Choroid plexus epithelial cell (primary cell): ENCODE data around the gene CGB5.
"Not testable (repeated sequence)": the region's sequence is repeated elsewhere in the genome, so short reads cannot be mapped to it uniquely, and the experiment has no call there.

Experiments used
- DNase-seq: peaks from one replicate; pipeline ENCODE4 v3.0.0-alpha.2; 2010; ENCODE audit warnings: low read depth
- H3K4me3 ChIP-seq: 2 replicates; pipeline ENCODE4 v1.5.1; 2011; ENCODE audit warnings: low read depth, mild to moderate bottlenecking, control low read depth, low read length, moderate library complexity
- CTCF ChIP-seq: conservative IDR thresholded peaks from 2 replicates; pipeline ENCODE4 v1.5.1; 2011; ENCODE audit warnings: low read depth, mild to moderate bottlenecking, control low read depth, inconsistent platforms, low read length, moderate library complexity

Gene CGB5

GRCh38 chr19:49022116-49022515 is 21.5 kb upstream of the CGB5 start:
- H3K4me3 ChIP-seq, result no peak overlapping the region
- no peak for TF ChIP-seq CTCF
- no peak for DNase-seq

- not testable (repeated sequence) for DNase-seq, H3K4me3 ChIP-seq
Observed at GRCh38 chr19:49024233-49024632, 19.4 kb upstream of the CGB5 start, which contains the start of gene CGB3. Gene CGB3, minus strand, starts transcription at chr19:49024333. Its CDS starts 362 bp downstream, at chr19:49023971.

- not testable (repeated sequence) for H3K4me3 ChIP-seq, DNase-seq
Observed at GRCh38 chr19:49025088-49025487, 18.6 kb upstream of the CGB5 start.

GRCh38 chr19:49025599-49025998 is 18.0 kb upstream of the CGB5 start:
- H3K4me3 ChIP-seq, DNase-seq: not testable (repeated sequence)

- H3K4me3 ChIP-seq, DNase-seq: not testable (repeated sequence)
Observed at GRCh38 chr19:49028686-49029085, 15.0 kb upstream of the CGB5 start.

- not testable (repeated sequence) for H3K4me3 ChIP-seq
Observed at GRCh38 chr19:49029749-49030148, 13.9 kb upstream of the CGB5 start.

GRCh38 chr19:49030323-49030722 is 13.3 kb upstream of the CGB5 start:
- DNase-seq, H3K4me3 ChIP-seq: not testable (repeated sequence)

More at GRCh38 chr19:49029749-49030148, 13.9 kb upstream of the CGB5 start:
- DNase-seq, result not testable (repeated sequence)

GRCh38 chr19:49031642-49032301 is 11.9 kb upstream of the CGB5 start, which contains the start of gene CGB2:
Gene CGB2, plus strand, starts transcription at chr19:49031890. Its CDS starts 206 bp downstream, at chr19:49032096.
- TF ChIP-seq CTCF, result peak; percentile 38
- not testable (repeated sequence) for DNase-seq, H3K4me3 ChIP-seq

- DNase-seq, result not testable (repeated sequence)
- TF ChIP-seq CTCF, result peak; percentile 49
Observed at GRCh38 chr19:49036815-49037214, 6.8 kb upstream of the CGB5 start, which contains the start of gene CGB1. Gene CGB1, minus strand, starts transcription at chr19:49036895. Its CDS starts 184 bp downstream, at chr19:49036711.

GRCh38 chr19:49038111-49038510 is 5.5 kb upstream of the CGB5 start:
- DNase-seq, H3K4me3 ChIP-seq: not testable (repeated sequence)

More at GRCh38 chr19:49036815-49037214, 6.8 kb upstream of the CGB5 start, which contains the start of gene CGB1:
- not testable (repeated sequence) for H3K4me3 ChIP-seq

- peak; percentile 65 for DNase-seq
- not testable (repeated sequence) for H3K4me3 ChIP-seq
Observed at GRCh38 chr19:49038557-49039276, 4.9 kb upstream of the CGB5 start.

GRCh38 chr19:49039736-49040135 is 3.9 kb upstream of the CGB5 start:
- not testable (repeated sequence) for H3K4me3 ChIP-seq, DNase-seq
